ENCODE data around the gene SLC25A26. TPM values are rescaled to one million over a fixed set of nuclear protein-coding genes. Genes with fewer than 3 reads are reported as not detected.

The SLC25A26 gene
- total and polyA plus RNA-seq, 2 of the 13 experiments (the other 11 are each of a cell fraction or from before 2014, with no cell fraction given): 23.1 to 32.7 TPM

GRCh38 chr3:66255865-66256264, 35.1 kb downstream of the SLC25A26 start (continued):
- no peak for TF ChIP-seq RORA (CRISPR knock-in tag; IDR thresholded peaks at IDR 0.05)
- TF ChIP-seq CEBPG (CRISPR knock-in tag; IDR thresholded peaks at IDR 0.05): no peak
- no peak for TF ChIP-seq EP300 (IDR thresholded peaks at IDR 0.05; ENCODE audit: low read depth in 2 of 2, low read length in 2 of 2)
- no peak for TF ChIP-seq EP300 (CRISPR knock-in tag; IDR thresholded peaks at IDR 0.05; ENCODE audit: borderline replicate concordance)
- TF ChIP-seq ZNF362 (CRISPR knock-in tag; IDR thresholded peaks at IDR 0.05; ENCODE audit: borderline replicate concordance): no peak
- TF ChIP-seq FOXJ3 (CRISPR knock-in tag; IDR thresholded peaks at IDR 0.05; ENCODE audit: borderline replicate concordance): no peak
- TF ChIP-seq ZSCAN12 (CRISPR knock-in tag; IDR thresholded peaks at IDR 0.05): no peak
- no peak for TF ChIP-seq ZNF777 (CRISPR knock-in tag; IDR thresholded peaks at IDR 0.05)
- no peak for TF ChIP-seq SYNCRIP (IDR thresholded peaks at IDR 0.05; ENCODE audit: insufficient read depth, low read depth, low read length)
- TF ChIP-seq GABPB1 (CRISPR knock-in tag; IDR thresholded peaks at IDR 0.05): no peak
- TF ChIP-seq ZNF615 (CRISPR knock-in tag; IDR thresholded peaks at IDR 0.05; ENCODE audit: borderline replicate concordance): no peak

GRCh38 chr3:66256806-66257205, 36.0 kb downstream of the SLC25A26 start:
- POLR2A ChIA-PET: no interaction called here
- H3K9ac ChIP-seq (ENCODE audit: insufficient read depth, low read depth, low read length): no peak overlapping the region
- no peak overlapping the region for H3K4me2 ChIP-seq (ENCODE audit: low read depth, low read length)
- FAIRE-seq (no peak), DNase-seq (ENCODE audit: low spot score) (no peak), ATAC-seq (no peak)
- H2AFZ ChIP-seq (ENCODE audit: low read length): no peak overlapping the region
- intact Hi-C loops (cut with micrococcal nuclease; ENCODE audit: unreplicated experiment) (no loop called here), in situ Hi-C loops (cut with HindIII; ENCODE audit: extremely low pct_ligation_motif_present, low pct_unique_long_range_greater_than_20kb) (no loop called here)
- CTCF ChIA-PET (ENCODE audit: low intra/inter-chr PET ratio, low total read pairs): no interaction called here
- peaks cover 0 to 9% of the 10 kb centered on the region in 2 experiments; a peak in 2 of 5 replicates for H3K36me3 ChIP-seq (replicated peaks in 1 of 2; ENCODE audit: control insufficient read depth in 1 of 2, insufficient read depth in 2 of 2, low read length in 2 of 2)
- no peak for TF ChIP-seq ZBTB26 (CRISPR knock-in tag; IDR thresholded peaks at IDR 0.05; ENCODE audit: borderline replicate concordance)
- TF ChIP-seq SKIL (CRISPR knock-in tag; IDR thresholded peaks at IDR 0.05; ENCODE audit: borderline replicate concordance): no peak
- TF ChIP-seq TRAFD1 (CRISPR knock-in tag; IDR thresholded peaks at IDR 0.05; ENCODE audit: borderline replicate concordance): no peak
- no peak overlapping the region for H3K27ac ChIP-seq (ENCODE audit: extremely low read length, insufficient read depth, low read length)
- no TSS peak for BruUV-seq (replicated peaks)
- 0 out of 2 replicates have a peak, but pooled peaks cover 3% of the 10 kb centered on the region for H4K20me1 ChIP-seq (ENCODE audit: insufficient read depth, low read length)
- H3K27me3 ChIP-seq (ENCODE audit: control insufficient read depth in 1 of 2, insufficient read depth in 2 of 2, low read length in 2 of 2): no peaks in the 10 kb centered on the region
- no peaks in the 10 kb centered on the region for H3K79me2 ChIP-seq (ENCODE audit: insufficient read depth, low read length)
- H3K4me3 ChIP-seq (replicated peaks in 1 of 3; ENCODE audit: insufficient read depth in 1 of 3, low read depth in 2 of 3, low read length in 3 of 3): no peak overlapping the region
- H3K9me3 ChIP-seq (ENCODE audit: low read length): no peaks in the 10 kb centered on the region
- WGBS (ENCODE audit: low lambda C conversion rate): 91% methylated on average over 2 of the region's 2 CpGs
- H3K4me1 ChIP-seq (ENCODE audit: insufficient read depth, low read length): 0 out of 2 replicates have a peak, but pooled peaks cover 5% of the 10 kb centered on the region
